ENCODE measurements around the gene DAND5.

DAND5 gene

GRCh38 chr19:12991296-12991695, 21.9 kb downstream of the DAND5 start:
- DNase-seq = no peak

GRCh38 chr19:12992729-12993128, 23.4 kb downstream of the DAND5 start:
- DNase-seq = no peak

DNA sequence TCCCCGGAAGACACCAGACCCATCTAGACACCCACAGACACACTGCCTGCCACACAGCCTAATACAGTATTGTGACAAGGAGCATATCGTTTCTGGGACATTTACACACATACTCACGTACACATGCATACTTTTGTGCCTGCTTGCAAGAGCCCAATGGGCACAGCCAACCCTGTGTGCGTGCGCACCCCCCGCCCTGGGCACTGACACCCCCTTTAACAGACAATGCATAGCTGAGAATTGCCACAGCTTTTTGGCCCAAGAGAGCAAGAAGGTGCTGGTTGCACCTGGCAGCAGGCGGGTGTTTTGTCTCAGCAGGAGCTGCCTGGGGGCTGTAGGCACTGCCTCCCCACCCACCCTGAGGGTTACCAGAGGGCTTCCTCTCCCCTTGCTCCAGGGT, 24.2 kb downstream of the DAND5 start:
- DNase-seq = no peak

DNA sequence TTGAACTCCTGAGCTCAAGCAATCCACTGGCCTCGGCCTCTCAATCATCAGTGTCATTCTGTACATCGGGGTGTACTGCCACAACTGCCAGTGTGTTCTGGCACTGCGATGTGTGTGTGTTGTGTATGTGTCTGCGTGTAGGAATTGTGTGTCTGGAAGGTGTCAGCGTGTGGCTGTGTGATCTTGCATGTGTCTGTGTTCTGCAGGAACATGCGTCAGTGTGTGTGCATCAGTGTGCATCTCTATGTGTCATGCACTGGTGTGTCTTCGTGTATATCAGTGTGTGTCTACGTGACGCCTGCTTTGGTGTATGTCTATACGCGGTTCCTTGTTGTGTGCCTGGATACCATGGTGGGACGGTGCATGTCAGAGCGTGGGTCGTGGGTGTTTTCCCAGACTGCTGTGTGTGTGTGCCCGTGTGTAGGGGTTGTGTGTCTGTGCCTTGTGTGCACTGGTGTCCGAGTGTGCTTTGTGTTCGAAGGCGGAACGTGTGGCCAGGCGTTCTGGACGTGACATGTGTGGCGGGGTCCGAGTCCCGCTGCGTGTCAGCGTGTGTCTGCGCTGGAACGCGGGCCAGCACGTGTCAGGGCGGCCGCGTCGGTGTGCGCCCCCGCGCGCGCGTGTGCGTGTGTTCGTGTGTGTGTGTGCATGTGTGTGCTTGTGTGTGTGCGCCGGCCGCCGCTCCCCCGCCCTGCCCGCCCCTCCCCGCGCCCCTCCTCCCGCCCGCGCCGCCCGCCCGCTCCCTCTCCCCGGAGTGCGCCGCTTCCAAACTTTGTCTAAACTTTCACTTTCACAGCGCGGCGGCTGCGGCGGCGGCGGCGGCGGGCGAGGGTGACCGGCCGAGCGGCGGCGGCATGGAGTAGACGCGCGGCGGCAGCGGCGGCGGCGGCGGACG, 25.6 kb downstream of the DAND5 start, which contains the start of gene NFIX:
Gene NFIX (plus strand): TSS at position 775 of the 895 bp plus-strand sequence. CDS start 363 bp downstream, outside the sequence.
- DNase-seq = peak in 26 of 51 donors; percentile 11 to 69 (median 47)

- peak in 15 of 51 donors; percentile 13 to 52 (median 40) for DNase-seq
These were observed 26.4 kb downstream of the DAND5 start for GRCh38 chr19:12995596-12996405.

GRCh38 chr19:12996406-12997094, 27.2 kb downstream of the DAND5 start:
- DNase-seq = peak in 21 of 51 donors; percentile 15 to 66 (median 36)

DNA sequence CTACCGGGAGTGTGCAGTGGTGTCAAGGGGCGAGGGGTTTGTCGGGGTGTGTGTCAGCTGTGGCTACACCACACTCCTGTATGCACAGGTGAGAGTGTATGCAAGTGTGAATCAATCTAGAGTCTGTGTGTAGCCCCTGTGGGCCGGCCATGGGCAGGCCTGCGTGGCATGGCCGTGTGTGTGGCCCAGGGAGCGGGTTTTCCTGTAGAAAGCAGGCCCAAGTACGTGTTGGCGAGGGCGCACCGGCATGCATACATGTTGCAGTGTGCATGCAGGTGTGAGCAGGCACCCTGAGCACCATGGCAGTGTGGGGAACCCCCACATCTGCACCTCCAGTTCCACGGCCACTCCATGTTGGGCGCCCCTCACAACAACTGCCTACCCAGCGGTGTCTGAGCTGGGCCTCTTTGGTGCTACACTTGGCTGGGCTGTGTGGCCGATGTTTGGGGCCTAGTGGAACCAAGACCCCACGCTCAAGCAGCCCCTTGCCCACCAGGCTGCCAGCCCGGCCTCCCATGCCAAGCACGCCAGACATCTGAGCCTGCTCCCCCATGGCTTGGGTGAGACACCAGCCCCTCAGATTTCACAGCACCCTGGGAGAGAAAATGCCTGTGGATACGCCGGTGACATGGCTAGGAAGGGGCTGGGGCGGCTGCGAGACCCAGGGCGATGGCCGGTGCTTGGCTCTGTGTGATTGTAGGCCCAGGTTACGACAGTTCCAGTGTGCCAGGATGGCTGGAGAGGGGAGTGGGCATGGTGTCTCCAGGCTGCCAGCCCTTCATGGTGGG, 28.0 kb downstream of the DAND5 start:
- DNase-seq = no peak

- no peak for DNase-seq
These were observed 28.9 kb downstream of the DAND5 start for GRCh38 chr19:12997967-12998940.

GRCh38 chr19:13001166-13001501, 31.8 kb downstream of the DAND5 start:
- no peak for DNase-seq

DNA sequence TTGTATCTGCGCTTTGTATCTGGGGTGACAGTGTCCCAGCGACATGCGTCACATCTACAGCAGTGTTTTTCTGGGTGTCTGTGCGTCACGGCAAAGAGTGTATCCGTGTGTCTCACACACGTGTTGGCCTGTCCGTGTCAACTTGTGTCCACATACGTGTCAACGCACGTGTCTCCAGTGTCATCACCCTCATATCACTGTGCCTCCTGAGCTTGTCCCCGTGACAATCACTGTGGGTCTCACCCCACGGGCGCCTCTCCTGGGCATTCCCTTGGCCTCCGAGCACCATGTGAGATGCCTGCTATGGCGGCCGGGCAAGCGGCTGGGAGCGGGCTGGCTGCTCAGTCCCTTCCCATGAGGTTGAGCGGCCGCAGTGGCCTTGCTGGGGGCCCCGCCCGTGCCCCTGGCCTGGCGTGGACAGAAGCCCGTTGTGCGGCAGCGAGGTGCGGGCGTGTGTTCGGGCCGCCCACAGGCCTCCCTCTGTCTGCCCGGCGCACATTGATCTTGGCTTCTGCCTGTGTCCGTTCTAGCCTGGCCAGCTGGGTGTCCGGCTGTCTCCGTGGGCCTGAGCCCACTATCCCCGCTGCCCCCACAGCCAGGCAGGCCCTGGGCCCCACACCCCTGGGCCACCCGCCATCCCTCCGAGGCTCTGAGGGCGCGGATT, 32.3 kb downstream of the DAND5 start:
- peak in 43 of 51 donors; percentile 31 to 95 (median 80) for DNase-seq

DNA sequence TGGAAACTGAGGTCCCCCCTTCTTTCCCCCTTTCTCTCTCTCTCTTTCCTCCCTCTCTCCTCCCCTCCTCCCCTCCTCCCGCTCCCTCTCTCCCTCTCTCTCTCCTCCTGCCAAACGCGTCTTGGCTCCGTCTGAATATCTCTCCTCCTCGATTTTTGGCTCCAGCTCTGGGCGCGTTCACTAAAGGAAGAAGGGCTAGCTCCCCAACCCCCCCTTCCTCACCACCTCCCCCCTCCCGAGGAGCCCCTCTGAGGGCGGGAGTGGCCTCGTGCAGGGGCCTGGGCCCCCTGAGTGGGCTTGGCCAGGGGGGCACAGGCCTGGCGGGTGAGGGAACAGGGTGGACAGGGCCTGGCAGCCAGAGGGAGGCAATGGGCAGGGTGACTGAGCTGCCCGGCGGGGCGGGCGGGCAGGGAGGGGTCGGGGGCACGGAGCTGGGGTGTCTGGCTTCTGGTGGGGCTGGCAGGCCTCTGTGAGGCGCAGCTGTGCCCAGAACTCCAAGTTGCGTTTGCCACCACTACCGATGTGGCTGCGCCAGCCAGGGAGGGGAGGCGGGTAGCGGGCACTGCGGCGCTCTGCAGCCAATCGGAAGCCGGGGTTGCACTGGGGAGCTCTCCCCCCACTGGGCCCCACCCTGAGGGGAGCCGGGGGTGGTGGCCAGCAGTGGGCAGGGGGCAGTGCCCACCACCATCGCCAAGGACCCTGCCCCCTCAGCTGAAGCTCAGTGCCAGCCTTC, 33.0 kb downstream of the DAND5 start:
- peak in 46 of 51 donors; percentile 62 to 98 (median 90) for DNase-seq

DNA sequence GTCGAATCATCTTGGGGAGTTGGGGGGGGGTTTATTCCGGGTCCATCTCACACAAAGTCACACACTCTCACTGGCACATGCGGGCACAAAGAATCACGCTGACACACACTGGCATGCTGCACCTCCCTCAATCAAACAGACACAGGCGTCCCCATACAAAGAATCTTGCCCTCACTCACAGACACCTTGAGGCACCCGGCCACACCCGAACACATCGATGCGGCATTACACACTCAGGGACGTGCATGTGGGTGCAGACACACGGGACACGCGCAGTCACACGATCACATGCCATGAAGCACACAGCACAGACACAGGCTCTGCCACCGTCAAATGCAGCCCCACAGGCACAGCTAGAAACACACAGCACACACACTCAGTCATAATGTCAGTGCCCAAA, 33.7 kb downstream of the DAND5 start:
- DNase-seq = peak in 4 of 51 donors; percentile 39 to 81 (median 52)

DNA sequence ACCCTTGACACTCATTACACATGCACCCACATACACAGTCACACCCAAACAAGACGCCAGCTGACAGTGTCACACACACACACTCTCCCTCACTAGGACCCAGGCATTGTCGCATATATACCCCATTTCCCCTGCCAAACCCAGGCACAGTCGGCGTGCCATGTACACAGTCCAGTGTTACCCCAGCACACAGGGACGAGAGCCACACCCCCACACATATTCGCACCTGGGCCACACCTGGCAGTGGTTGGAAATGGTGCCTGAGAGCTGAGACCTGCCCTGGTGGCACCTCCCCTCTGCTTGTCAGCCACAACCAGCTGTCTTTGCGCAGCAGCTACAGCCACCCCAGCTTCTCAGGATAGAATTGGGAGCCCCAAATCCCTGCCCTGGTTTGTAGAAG, 34.9 kb downstream of the DAND5 start:
- DNase-seq = no peak

GRCh38 chr19:13005253-13005652, 35.9 kb downstream of the DAND5 start:
- DNase-seq = no peak

DNA sequence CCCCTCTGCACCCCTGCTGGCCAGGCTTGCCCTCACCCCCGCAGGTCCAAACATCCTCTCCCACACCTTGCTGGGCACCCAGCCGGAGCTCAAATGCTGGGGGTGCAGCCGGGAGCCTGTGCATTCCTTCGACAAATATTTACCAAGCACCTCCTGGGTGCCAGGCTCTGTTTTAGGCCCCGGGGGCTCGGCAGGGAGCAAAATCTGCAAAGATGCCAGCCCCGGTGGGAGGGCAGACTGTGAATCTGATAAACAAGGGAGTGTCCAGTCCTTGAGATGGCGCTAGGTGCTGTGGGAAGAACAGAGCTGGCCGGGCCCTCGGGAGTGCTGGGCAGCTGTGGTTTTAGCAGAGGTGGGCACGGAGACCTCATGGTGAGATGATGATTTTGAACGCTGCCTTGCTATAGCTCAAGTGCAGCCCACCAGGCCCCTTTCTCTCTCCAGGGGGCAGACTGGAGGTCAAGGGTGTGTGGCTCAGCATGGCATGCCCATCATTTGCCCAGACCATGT, 36.5 kb downstream of the DAND5 start:
- no peak for DNase-seq

DNA sequence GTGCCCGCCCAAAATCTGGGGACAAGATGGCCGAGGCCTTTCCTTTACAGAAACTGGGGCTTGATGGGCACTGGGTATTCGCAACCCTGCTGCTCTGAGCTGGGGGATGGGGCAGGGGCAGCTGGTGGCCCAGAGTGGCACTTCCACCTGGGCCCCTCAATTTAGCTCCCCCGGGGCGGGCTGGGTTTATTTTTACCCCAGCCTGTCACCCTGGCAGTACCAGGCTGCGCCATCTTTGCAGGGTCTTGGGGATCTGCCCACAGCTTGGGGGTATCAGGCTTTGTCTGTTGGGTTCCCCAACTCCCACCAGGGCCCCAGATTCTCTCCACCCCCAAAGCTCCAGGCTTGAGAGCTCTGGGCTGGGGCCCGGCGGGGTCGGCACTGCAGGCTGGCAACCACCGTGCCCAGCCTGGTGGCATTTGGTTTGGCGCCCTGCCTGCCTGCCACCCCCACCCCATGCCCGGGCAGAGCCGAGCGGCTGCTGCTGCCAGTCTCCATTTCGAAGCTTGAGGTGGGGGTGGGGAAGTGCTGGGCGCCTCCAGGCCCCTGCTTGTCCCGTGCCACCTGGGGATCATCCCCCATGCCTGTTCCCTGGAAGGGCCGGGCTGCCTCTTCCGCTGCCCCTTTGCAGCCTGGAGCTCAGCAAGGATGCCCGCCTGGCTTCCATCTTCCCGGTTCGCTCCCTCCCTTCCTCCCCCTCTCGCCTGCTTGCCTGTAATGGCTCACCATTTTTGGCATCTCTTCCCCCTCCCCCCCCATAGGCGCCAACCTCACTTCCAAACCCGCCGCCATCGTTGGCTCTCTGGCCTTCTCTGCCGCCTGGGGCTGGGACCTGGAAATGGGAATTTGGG, 37.3 kb downstream of the DAND5 start:
- peak in 18 of 51 donors; percentile 9 to 54 (median 46) for DNase-seq
